ENCODE measurements around the gene PPM1L. TPM values are rescaled to one million over a fixed set of nuclear protein-coding genes. Genes with fewer than 3 reads are reported as not detected.

PPM1L gene
- total RNA-seq, 1 donor from 2014 or later: 8.5 TPM

DNA sequence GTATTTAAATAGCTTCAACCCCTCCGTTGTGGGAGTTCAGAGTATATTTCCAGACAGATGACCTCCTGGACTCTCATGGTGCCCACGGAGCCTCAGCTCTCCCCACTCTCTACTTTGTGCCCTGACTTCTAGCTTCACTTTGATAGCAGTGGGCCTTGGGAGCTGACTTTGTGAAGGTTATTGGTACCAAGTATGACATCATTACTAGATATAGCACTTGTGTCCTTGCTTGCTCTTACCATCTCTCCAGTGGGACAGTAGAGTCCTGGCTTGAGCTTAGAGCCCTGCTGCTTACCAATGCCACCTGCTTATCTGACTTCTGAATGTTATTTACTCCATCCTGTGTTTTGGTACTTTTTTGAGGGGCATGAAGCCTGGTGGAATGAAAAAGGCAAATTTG, 53.4 kb downstream of the PPM1L start:
- TF ChIP-seq CTCF (IDR thresholded peaks at IDR 0.05): no peak
- H3K4me3 Mint-ChIP-seq (ENCODE audit: unreplicated experiment): no peak overlapping the region

DNA sequence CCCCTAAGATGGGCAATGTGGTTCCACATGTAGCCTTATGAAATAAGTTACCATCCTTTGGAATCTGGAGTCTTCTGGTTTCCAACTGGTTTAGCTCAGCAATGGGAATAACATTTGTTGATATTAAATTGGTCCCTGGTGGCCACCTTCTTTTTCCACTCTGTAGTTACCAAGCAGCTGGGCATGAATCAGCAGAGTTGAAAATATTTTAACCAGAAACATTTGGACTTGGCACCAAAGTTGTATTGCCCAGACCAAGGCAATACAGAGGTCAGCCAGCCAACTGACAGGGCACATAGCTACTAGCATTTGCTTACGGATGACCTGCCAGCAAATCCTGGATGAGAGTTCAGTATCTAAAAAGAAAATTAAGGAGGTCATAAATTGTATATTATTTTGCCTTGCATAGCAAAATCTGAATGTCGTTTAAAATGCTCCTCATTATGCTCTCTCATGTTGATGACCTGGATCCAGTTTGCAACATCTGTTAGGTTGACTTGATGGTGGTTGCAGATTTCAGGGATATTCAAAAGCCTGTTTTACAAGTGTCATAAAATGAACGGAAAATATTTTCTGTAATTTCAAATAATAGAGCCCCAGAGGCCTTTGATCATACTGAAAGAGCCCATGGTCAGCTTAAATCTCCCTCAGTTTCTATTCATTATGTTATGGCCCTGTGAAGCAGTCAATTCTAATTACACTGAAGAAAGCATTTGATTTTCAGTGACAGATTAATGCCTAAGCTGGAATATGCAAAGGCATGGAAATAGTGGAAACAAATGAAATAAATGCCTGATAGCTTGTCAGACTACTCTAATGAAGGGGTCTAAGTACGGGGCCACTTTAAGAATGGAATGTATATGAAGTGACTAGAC, 54.6 kb downstream of the PPM1L start:
- Mint-ChIP-seq H3K36me3 (ENCODE audit: low read depth) (no peaks in the 10 kb centered on the region), H3K27ac (ENCODE audit: unreplicated experiment) (peak overlapping the region; percentile 53), H3K4me1 (ENCODE audit: low read depth) (peaks cover 35% of the 10 kb centered on the region), H3K9me3 (ENCODE audit: low read depth) (no peaks in the 10 kb centered on the region), H3K4me3 (ENCODE audit: unreplicated experiment) (no peak overlapping the region), H3K27me3 (ENCODE audit: low read depth) (no peaks in the 10 kb centered on the region)
- no peak for DNase-seq (ENCODE audit: low spot score)
- no peak for TF ChIP-seq CTCF (IDR thresholded peaks at IDR 0.05)

More for the DNA sequence above, 53.4 kb downstream of the PPM1L start:
- no peaks in the 10 kb centered on the region for H3K36me3 Mint-ChIP-seq (ENCODE audit: low read depth)
- no peaks in the 10 kb centered on the region for H3K27me3 Mint-ChIP-seq (ENCODE audit: low read depth)
- no peak for DNase-seq (ENCODE audit: low spot score)
- peaks cover 40% of the 10 kb centered on the region for H3K4me1 Mint-ChIP-seq (ENCODE audit: low read depth)
- H3K27ac Mint-ChIP-seq (ENCODE audit: unreplicated experiment): no peak overlapping the region
- no peaks in the 10 kb centered on the region for H3K9me3 Mint-ChIP-seq (ENCODE audit: low read depth)

- Mint-ChIP-seq H3K27ac (ENCODE audit: unreplicated experiment) (peak overlapping the region; percentile 45), H3K4me3 (ENCODE audit: unreplicated experiment) (no peak overlapping the region), H3K9me3 (ENCODE audit: low read depth) (no peaks in the 10 kb centered on the region)
Observed at GRCh38 chr3:160811237-160811548, 55.2 kb downstream of the PPM1L start.

GRCh38 chr3:160812304-160812703, 56.3 kb downstream of the PPM1L start:
- H3K9me3 Mint-ChIP-seq (ENCODE audit: low read depth): no peaks in the 10 kb centered on the region
- TF ChIP-seq CTCF (IDR thresholded peaks at IDR 0.05): no peak
- no peaks in the 10 kb centered on the region for H3K36me3 Mint-ChIP-seq (ENCODE audit: low read depth)
- peaks cover 34% of the 10 kb centered on the region for H3K4me1 Mint-ChIP-seq (ENCODE audit: low read depth)
- no peak overlapping the region for H3K27ac Mint-ChIP-seq (ENCODE audit: unreplicated experiment)
- peaks cover 4% of the 10 kb centered on the region for H3K27me3 Mint-ChIP-seq (ENCODE audit: low read depth)
- no peak overlapping the region for H3K4me3 Mint-ChIP-seq (ENCODE audit: unreplicated experiment)
- no peak for DNase-seq (ENCODE audit: low spot score)

More at GRCh38 chr3:160811237-160811548, 55.2 kb downstream of the PPM1L start:
- Mint-ChIP-seq H3K27me3 (ENCODE audit: low read depth) (no peaks in the 10 kb centered on the region), H3K36me3 (ENCODE audit: low read depth) (no peaks in the 10 kb centered on the region), H3K4me1 (ENCODE audit: low read depth) (peaks cover 35% of the 10 kb centered on the region)
- DNase-seq (ENCODE audit: low spot score): no peak
- no peak for TF ChIP-seq CTCF (IDR thresholded peaks at IDR 0.05)

- Mint-ChIP-seq H3K36me3 (ENCODE audit: low read depth) (no peaks in the 10 kb centered on the region), H3K4me3 (ENCODE audit: unreplicated experiment) (no peak overlapping the region), H3K27ac (ENCODE audit: unreplicated experiment) (no peak overlapping the region), H3K4me1 (ENCODE audit: low read depth) (peaks cover 23% of the 10 kb centered on the region), H3K9me3 (ENCODE audit: low read depth) (no peaks in the 10 kb centered on the region), H3K27me3 (ENCODE audit: low read depth) (peaks cover 9% of the 10 kb centered on the region)
- DNase-seq (ENCODE audit: low spot score): no peak
- TF ChIP-seq CTCF (IDR thresholded peaks at IDR 0.05): no peak
Observed at GRCh38 chr3:160815280-160815679, 59.2 kb downstream of the PPM1L start.
